22Rv1 (cell line): ENCODE measurements around the gene CD151.

ENCODE experiments used
- CTCF ChIP-seq: fragments of 450-650 bp; IDR thresholded peaks from 2 replicates; pipeline ENCODE4 v1.5.1; 2017; ENCODE audit warnings: mild to moderate bottlenecking
- ZFX ChIP-seq: fragments of 450-650 bp; IDR thresholded peaks from 2 replicates; pipeline ENCODE4 v1.6.1; 2017; ENCODE audit warnings: antibody characterized with exemption, borderline replicate concordance

GRCh38 chr11:856397-856796 lies 23.6 kb downstream of the CD151 start:
- TF ChIP-seq CTCF, result no peak
- TF ChIP-seq ZFX, result no peak
